Endothelial cell of coronary artery (primary cell): ENCODE data around the gene UPF2. TPM values are rescaled to one million over a fixed set of nuclear protein-coding genes. Genes with fewer than 3 reads are reported as not detected.

ENCODE experiments used
- total RNA-seq: library from RNA; depleted of rRNA; stranded (reverse); fragments of >200 nt; gene quantifications from 2 replicates; pipeline ENCODE4 v1.2.3, GENCODE V29; 2014

UPF2 gene
- total RNA-seq, result 15.1 and 16.5 TPM in 2 replicates

GRCh38 chr10:12042797-12043651, at the start of gene UPF2:
Gene UPF2, minus strand, starts transcription at chr10:12042809. Its CDS starts 7,386 bp downstream, at chr10:12035423.

GRCh38 chr10:12068449-12069269, 26.1 kb upstream of the UPF2 start, which contains the start of gene DHTKD1:
Gene DHTKD1, plus strand, starts transcription at chr10:12068954. Its CDS starts 80 bp downstream, at chr10:12069034.

Other genes starting within 250 kb of the UPF2 start
- gene PROSER2, start 219.5 kb downstream of the UPF2 start, total RNA-seq, result 4.0 and 5.0 TPM in 2 replicates
- gene DHTKD1, start 26.1 kb upstream of the UPF2 start, total RNA-seq, result 10.8 and 14.7 TPM in 2 replicates
- 2.7 and 4.7 TPM in 2 replicates for gene SEC61A2, start 86.9 kb upstream of the UPF2 start, total RNA-seq
- 57.2 and 58.9 TPM in 2 replicates for gene NUDT5, start 153.1 kb upstream of the UPF2 start, total RNA-seq
- gene CDC123, start 153.4 kb upstream of the UPF2 start, total RNA-seq, result 161 and 212 TPM in 2 replicates